ENCODE data around the gene NDUFA13.

- TF ChIP-seq ELK4 (IDR thresholded peaks at IDR 0.05; ENCODE audit: borderline replicate concordance, low read depth, low read length) (no peak), ZNF529 (tag by site-specific recombination; IDR thresholded peaks at IDR 0.05; ENCODE audit: insufficient replicate concordance) (no peak), CTCF (tag by site-specific recombination; IDR thresholded peaks at IDR 0.05) (no peak), ZNF292 (tag by site-specific recombination; IDR thresholded peaks at IDR 0.05; ENCODE audit: borderline replicate concordance, low read depth) (no peak)
These were observed 29.5 kb upstream of the NDUFA13 start for GRCh38 chr19:19486343-19487076.
